Measurements from ENCODE around the gene ATP5PO. TPM values are rescaled to one million over a fixed set of nuclear protein-coding genes. Genes with fewer than 3 reads are reported as not detected.

Gene ATP5PO
- total and polyA plus RNA-seq, 2 of the 13 experiments (the other 11 are each of a cell fraction or from before 2014, with no cell fraction given) = 256 to 297 TPM

DNA sequence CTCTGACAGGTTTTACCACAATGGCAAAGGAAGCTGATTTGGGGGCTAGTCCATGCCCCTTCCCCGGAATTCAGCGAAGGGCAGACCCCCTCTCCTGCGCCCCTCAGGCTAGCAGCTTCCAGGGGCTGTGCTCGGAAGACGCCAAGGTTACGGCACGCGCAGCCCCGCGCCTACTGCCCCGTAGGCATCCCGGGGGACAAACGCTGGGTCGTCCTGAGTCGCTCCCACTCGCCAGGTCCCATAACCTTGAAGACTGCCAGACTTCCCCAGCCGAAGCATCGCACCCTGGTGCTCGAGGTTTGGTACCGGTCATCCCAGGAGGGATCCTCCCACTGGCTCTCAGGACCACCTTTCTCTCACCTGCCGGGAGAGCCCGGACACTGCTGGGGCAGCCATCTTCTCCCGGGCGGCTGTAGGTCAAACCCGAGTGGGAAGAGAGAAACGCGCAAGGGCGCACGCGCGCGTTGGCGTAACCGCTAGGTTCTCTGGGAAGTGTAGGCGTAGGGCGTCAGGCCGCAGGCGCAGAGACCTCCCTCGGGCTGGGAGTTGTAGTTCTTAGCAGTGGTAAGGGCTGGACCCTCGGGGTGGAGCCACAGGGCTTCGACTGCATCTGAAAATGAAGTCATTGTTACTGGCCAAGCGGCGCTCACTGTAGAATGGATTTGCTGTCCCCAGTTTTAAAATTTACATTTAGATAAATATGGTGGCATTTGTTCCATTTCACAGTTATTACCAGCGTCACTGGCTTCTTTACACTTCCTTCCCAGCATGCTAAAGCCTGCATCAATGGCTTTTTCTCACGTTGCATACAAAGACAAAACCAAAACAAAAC lies at the start of gene ATP5PO (continued):
- TF ChIP-seq, protein P1, sequence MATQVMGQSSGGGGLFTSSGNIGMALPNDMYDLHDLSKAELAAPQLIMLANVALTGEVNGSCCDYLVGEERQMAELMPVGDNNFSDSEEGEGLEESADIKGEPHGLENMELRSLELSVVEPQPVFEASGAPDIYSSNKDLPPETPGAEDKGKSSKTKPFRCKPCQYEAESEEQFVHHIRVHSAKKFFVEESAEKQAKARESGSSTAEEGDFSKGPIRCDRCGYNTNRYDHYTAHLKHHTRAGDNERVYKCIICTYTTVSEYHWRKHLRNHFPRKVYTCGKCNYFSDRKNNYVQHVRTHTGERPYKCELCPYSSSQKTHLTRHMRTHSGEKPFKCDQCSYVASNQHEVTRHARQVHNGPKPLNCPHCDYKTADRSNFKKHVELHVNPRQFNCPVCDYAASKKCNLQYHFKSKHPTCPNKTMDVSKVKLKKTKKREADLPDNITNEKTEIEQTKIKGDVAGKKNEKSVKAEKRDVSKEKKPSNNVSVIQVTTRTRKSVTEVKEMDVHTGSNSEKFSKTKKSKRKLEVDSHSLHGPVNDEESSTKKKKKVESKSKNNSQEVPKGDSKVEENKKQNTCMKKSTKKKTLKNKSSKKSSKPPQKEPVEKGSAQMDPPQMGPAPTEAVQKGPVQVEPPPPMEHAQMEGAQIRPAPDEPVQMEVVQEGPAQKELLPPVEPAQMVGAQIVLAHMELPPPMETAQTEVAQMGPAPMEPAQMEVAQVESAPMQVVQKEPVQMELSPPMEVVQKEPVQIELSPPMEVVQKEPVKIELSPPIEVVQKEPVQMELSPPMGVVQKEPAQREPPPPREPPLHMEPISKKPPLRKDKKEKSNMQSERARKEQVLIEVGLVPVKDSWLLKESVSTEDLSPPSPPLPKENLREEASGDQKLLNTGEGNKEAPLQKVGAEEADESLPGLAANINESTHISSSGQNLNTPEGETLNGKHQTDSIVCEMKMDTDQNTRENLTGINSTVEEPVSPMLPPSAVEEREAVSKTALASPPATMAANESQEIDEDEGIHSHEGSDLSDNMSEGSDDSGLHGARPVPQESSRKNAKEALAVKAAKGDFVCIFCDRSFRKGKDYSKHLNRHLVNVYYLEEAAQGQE (IDR thresholded peaks at IDR 0.05; ENCODE audit: borderline replicate concordance in 1 of 2, low read depth in 1 of 2, low read length in 2 of 2) = no peak
- TF ChIP-seq ZNF720 (CRISPR knock-in tag; IDR thresholded peaks at IDR 0.05) = no peak
- no peak for TF ChIP-seq SRF (IDR thresholded peaks at IDR 0.05; ENCODE audit: low read depth, low read length)
- no peak for TF ChIP-seq ZNF652 (CRISPR knock-in tag; IDR thresholded peaks at IDR 0.05; ENCODE audit: borderline replicate concordance, low read depth)
- TF ChIP-seq PHF5A (CRISPR knock-in tag; IDR thresholded peaks at IDR 0.05; ENCODE audit: low read depth, unreplicated experiment) = peak; percentile 55
- no peak for TF ChIP-seq SOX13 (IDR thresholded peaks at IDR 0.05)
- peak in 1 of 2 experiments; percentile 14; a peak in 1 of 4 replicates for TF ChIP-seq SOX13 (CRISPR knock-in tag; conservative IDR thresholded peaks at IDR 0.05 in 1 of 2, IDR thresholded peaks at IDR 0.05 in 1 of 2)
- peak; percentile 26 for TF ChIP-seq JARID2 (CRISPR knock-in tag; IDR thresholded peaks at IDR 0.05; ENCODE audit: insufficient replicate concordance)
- TF ChIP-seq KDM4B (CRISPR knock-in tag; IDR thresholded peaks at IDR 0.05) = no peak
- TF ChIP-seq SATB2 (CRISPR knock-in tag; IDR thresholded peaks at IDR 0.05) = no peak
- no peak for TF ChIP-seq HDAC6 (IDR thresholded peaks at IDR 0.05; ENCODE audit: low read depth, low read length)
- peak; percentile 86 for TF ChIP-seq ASH2L (IDR thresholded peaks at IDR 0.05; ENCODE audit: insufficient read length, low read depth, low read length)
- no peak for TF ChIP-seq RNF219 (CRISPR knock-in tag; IDR thresholded peaks at IDR 0.05)
- TF ChIP-seq ZNF749 (CRISPR knock-in tag; IDR thresholded peaks at IDR 0.05; ENCODE audit: borderline replicate concordance) = no peak
- TF ChIP-seq YEATS2 (CRISPR knock-in tag; IDR thresholded peaks at IDR 0.05; ENCODE audit: borderline replicate concordance) = peak; percentile 82; the same call in 1 of the 2 replicates
- no peak for TF ChIP-seq ZKSCAN1 (IDR thresholded peaks at IDR 0.05; ENCODE audit: low read length)
- peak; percentile 59; the same call in 1 of the 2 replicates for TF ChIP-seq POGZ (CRISPR knock-in tag; IDR thresholded peaks at IDR 0.05)
- no peak for TF ChIP-seq REL (CRISPR knock-in tag; conservative IDR thresholded peaks at IDR 0.05)
- TF ChIP-seq, protein P2, sequence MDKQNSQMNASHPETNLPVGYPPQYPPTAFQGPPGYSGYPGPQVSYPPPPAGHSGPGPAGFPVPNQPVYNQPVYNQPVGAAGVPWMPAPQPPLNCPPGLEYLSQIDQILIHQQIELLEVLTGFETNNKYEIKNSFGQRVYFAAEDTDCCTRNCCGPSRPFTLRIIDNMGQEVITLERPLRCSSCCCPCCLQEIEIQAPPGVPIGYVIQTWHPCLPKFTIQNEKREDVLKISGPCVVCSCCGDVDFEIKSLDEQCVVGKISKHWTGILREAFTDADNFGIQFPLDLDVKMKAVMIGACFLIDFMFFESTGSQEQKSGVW (CRISPR knock-in tag; IDR thresholded peaks at IDR 0.05; ENCODE audit: borderline replicate concordance) = no peak
- TF ChIP-seq MATR3 (CRISPR knock-in tag; IDR thresholded peaks at IDR 0.05) = no peak
- no peak for TF ChIP-seq CENPX (CRISPR knock-in tag; IDR thresholded peaks at IDR 0.05)
- no peak for TF ChIP-seq AGO1 (IDR thresholded peaks at IDR 0.05; ENCODE audit: low read depth, low read length, poor library complexity, severe bottlenecking)
